Neural progenitor cell (in vitro differentiated cells): ENCODE measurements around the gene KPNA4. TPM values are rescaled to one million over a fixed set of nuclear protein-coding genes. Genes with fewer than 3 reads are reported as not detected.

Experiments
- DNase-seq: peaks from one replicate; pipeline ENCODE4 v3.0.0-alpha.2; 2016; ENCODE audit warnings: low spot score
- H2AFZ ChIP-seq: fragments of 200-600 bp; sonication (generic); replicated peaks from 2 replicates; pipeline ENCODE4 v1.6.1; 2016; ENCODE audit warnings: antibody characterized with exemption
- H3F3A ChIP-seq: fragments of 200-600 bp; sonication (generic); 2 replicates; pipeline ENCODE4 v1.6.1; 2016; ENCODE audit warnings: antibody characterized with exemption, low read depth
- H3K27ac ChIP-seq: fragments of 200-600 bp; sonication (generic); 2 replicates; pipeline ENCODE4 v1.5.1; 2016; ENCODE audit warnings: mild to moderate bottlenecking
- H3K27me3 ChIP-seq: fragments of 200-600 bp; sonication (generic); 2 replicates; pipeline ENCODE4 v1.6.1; 2016; ENCODE audit warnings: mild to moderate bottlenecking, moderate library complexity
- H3K36me3 ChIP-seq: fragments of 200-600 bp; sonication (generic); 2 replicates; pipeline ENCODE4 v1.5.1; 2016
- H3K4me1 ChIP-seq: fragments of 200-600 bp; sonication (generic); 2 replicates; pipeline ENCODE4 v1.6.1; 2016; ENCODE audit warnings: mixed run types
- H3K4me2 ChIP-seq: fragments of 200-600 bp; sonication (generic); 2 replicates; pipeline ENCODE4 v1.6.1; 2016
- H3K4me3 ChIP-seq: fragments of 200-600 bp; sonication (generic); 2 replicates; pipeline ENCODE4 v1.5.1; 2016
- H3K79me2 ChIP-seq: fragments of 200-600 bp; sonication (generic); 2 replicates; pipeline ENCODE4 v1.6.1; 2016; ENCODE audit warnings: low read depth
- H3K9ac ChIP-seq: fragments of 200-600 bp; sonication (generic); 2 replicates; pipeline ENCODE4 v1.6.1; 2016
- H3K9me3 ChIP-seq: fragments of 200-600 bp; sonication (generic); 2 replicates; pipeline ENCODE4 v1.5.1; 2016; ENCODE audit warnings: low read depth
- H4K20me1 ChIP-seq: fragments of 200-600 bp; sonication (generic); 2 replicates; pipeline ENCODE4 v1.6.1; 2016; ENCODE audit warnings: low read depth
- H3K27ac Mint-ChIP-seq: 3 replicates; pipeline ENCODE4 v1.8.0; 2021; ENCODE audit warnings: mixed read lengths
- H3K27me3 Mint-ChIP-seq: 2 replicates; pipeline ENCODE4 v1.8.0; 2022; ENCODE audit warnings: low read depth, mild to moderate bottlenecking, inconsistent platforms, moderate library complexity, mixed read lengths; ENCODE audit not compliant: insufficient read depth
- H3K36me3 Mint-ChIP-seq: 3 replicates; pipeline ENCODE4 v1.8.0; 2021; ENCODE audit warnings: mixed read lengths
- H3K4me1 Mint-ChIP-seq: 3 replicates; pipeline ENCODE4 v1.8.0; 2021; ENCODE audit warnings: mixed read lengths
- H3K4me3 Mint-ChIP-seq: 3 replicates; pipeline ENCODE4 v1.8.0; 2021; ENCODE audit warnings: mild to moderate bottlenecking, moderate library complexity, mixed read lengths
- H3K9me3 Mint-ChIP-seq: 3 replicates; pipeline ENCODE4 v1.8.0; 2020; ENCODE audit warnings: mixed read lengths
- EZH2 ChIP-seq: fragments of 200-600 bp; sonication (generic); IDR thresholded peaks from 2 replicates; pipeline ENCODE4 v1.6.1; 2017; ENCODE audit warnings: antibody characterized with exemption, mild to moderate bottlenecking, moderate library complexity
- EZH2phosphoT487 ChIP-seq: fragments of 200-600 bp; sonication (generic); IDR thresholded peaks from 2 replicates; pipeline ENCODE4 v1.6.1; 2017; ENCODE audit warnings: antibody characterized with exemption
- small RNA-seq: library from RNA; depleted of rRNA; stranded (forward); fragments of <200 nt; gene quantifications from one replicate; pipeline ENCODE3, GENCODE V24; 2015
- total RNA-seq: library from RNA; depleted of rRNA; stranded (reverse); fragments of >200 nt; gene quantifications from 2 replicates; pipeline ENCODE4 v1.2.3, GENCODE V29; 2015; ENCODE audit warnings: low replicate concordance
- TF ChIP-seq, protein P1 (sequence below): fragments of 200-600 bp; sonication (generic); IDR thresholded peaks from 2 replicates; pipeline ENCODE4 v1.5.1; 2017; ENCODE audit warnings: antibody characterized with exemption, mild to moderate bottlenecking

The KPNA4 gene
- total RNA-seq, 1 donor from 2014 or later = 56.6 TPM

DNA sequence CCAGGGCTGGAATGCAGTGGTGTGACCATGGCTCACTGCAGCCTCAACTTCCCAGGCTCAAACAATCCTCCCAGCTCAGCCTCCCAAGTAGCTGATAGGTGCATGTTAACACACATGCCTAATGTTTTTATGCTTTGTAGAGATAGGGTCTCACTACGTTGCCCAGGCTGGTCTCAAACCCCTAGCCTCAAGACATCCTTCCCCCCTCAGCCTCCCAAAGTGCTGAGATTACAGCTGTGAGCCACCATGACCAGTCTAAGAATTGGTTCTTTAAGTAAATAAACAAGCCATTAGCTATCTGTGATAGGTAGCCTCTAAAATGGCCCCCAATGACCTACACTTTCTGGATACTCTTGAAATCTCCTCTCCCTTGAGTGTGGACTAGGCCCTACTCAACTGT lies 119.5 kb downstream of the KPNA4 start:
- Histone ChIP-seq H3K9me3 (no peaks in the 10 kb centered on the region), H3K4me3 (no peak overlapping the region), H3K36me3 (peaks cover 36% of the 10 kb centered on the region), H3K4me1 (peaks cover 22% of the 10 kb centered on the region), H3F3A (peaks cover 33% of the 10 kb centered on the region), H3K27ac (no peak overlapping the region), H3K4me2 (no peak overlapping the region), H3K27me3 (no peaks in the 10 kb centered on the region), H3K79me2 (peaks cover 90% of the 10 kb centered on the region), H3K9ac (no peak overlapping the region), H2AFZ (no peak overlapping the region), H4K20me1 (peaks cover 25% of the 10 kb centered on the region)
- peaks cover 24% of the 10 kb centered on the region for H3K4me1 Mint-ChIP-seq
- peaks cover 8% of the 10 kb centered on the region for H3K27me3 Mint-ChIP-seq
- H3K9me3 Mint-ChIP-seq = peaks cover 25% of the 10 kb centered on the region
- H3K4me3 Mint-ChIP-seq = peak overlapping the region; percentile 77
- no peak overlapping the region for H3K27ac Mint-ChIP-seq
- TF ChIP-seq EZH2phosphoT487 (no peak), EZH2 (no peak)
- TF ChIP-seq, protein P1, sequence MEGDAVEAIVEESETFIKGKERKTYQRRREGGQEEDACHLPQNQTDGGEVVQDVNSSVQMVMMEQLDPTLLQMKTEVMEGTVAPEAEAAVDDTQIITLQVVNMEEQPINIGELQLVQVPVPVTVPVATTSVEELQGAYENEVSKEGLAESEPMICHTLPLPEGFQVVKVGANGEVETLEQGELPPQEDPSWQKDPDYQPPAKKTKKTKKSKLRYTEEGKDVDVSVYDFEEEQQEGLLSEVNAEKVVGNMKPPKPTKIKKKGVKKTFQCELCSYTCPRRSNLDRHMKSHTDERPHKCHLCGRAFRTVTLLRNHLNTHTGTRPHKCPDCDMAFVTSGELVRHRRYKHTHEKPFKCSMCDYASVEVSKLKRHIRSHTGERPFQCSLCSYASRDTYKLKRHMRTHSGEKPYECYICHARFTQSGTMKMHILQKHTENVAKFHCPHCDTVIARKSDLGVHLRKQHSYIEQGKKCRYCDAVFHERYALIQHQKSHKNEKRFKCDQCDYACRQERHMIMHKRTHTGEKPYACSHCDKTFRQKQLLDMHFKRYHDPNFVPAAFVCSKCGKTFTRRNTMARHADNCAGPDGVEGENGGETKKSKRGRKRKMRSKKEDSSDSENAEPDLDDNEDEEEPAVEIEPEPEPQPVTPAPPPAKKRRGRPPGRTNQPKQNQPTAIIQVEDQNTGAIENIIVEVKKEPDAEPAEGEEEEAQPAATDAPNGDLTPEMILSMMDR = no peak
- H3K36me3 Mint-ChIP-seq = peaks cover 49% of the 10 kb centered on the region
- no peak for DNase-seq

Small RNA genes lying within 50 kb of the gene (small RNA-seq; reads per million reads assigned to genes)
- gene RNU7-136P = not detected

Other genes with a start within 250 kb of the KPNA4 start
- gene IFT80, start 166.3 kb downstream of the KPNA4 start, total RNA-seq = 69.0 and 90.0 TPM in 2 replicates
- gene SMC4, start 165.9 kb downstream of the KPNA4 start, total RNA-seq = 233 and 382 TPM in 2 replicates
- 80.9 and 120 TPM in 2 replicates for gene TRIM59, start 115.8 kb downstream of the KPNA4 start, total RNA-seq
- not detected in 2 replicates for gene ARL14, start 111.6 kb upstream of the KPNA4 start, total RNA-seq
- gene PPM1L, start 190.7 kb upstream of the KPNA4 start, total RNA-seq = 16.5 and 25.2 TPM in 2 replicates